A549 (cell line): ENCODE results near the gene ATP6V1A.

Experiments
- CHD2 ChIP-seq: fragments of 150-350 bp; IDR thresholded peaks from 2 replicates; pipeline ENCODE4 v1.6.1; 2014; ENCODE audit warnings: low read length; ENCODE audit not compliant: partially characterized antibody
- CTCF ChIP-seq: fragments of >200 bp; sonication (Bioruptor Twin); formaldehyde crosslinking; IDR thresholded peaks from 3 replicates; pipeline ENCODE4 v1.5.1; 2016
- EP300 ChIP-seq, 2 experiments: fragments of >200 bp; sonication (Bioruptor Twin); formaldehyde crosslinking; IDR thresholded peaks; 2 replicates in 1 of 2; 3 replicates in 1 of 2; pipeline ENCODE4 v1.6.1; 2016 to 2017
- GATA3 ChIP-seq: IDR thresholded peaks from 2 replicates; pipeline ENCODE4 v1.6.1; 2012; ENCODE audit warnings: borderline replicate concordance
- NFE2L2 ChIP-seq: fragments of 150-350 bp; conservative IDR thresholded peaks from 2 replicates; pipeline ENCODE4 v1.6.1; 2014; ENCODE audit warnings: low read length
- POLR2A ChIP-seq: IDR thresholded peaks from 2 replicates; pipeline ENCODE4 v1.6.1; 2012; ENCODE audit warnings: mild to moderate bottlenecking, low read length
- RCOR1 ChIP-seq: fragments of 150-350 bp; IDR thresholded peaks from 2 replicates; pipeline ENCODE4 v1.6.1; 2014; ENCODE audit warnings: antibody characterized with exemption, low read length, low read depth
- RFX5 ChIP-seq: fragments of 450-650 bp; IDR thresholded peaks from 2 replicates; pipeline ENCODE4 v1.7.1; 2014; ENCODE audit warnings: antibody characterized with exemption, mild to moderate bottlenecking, moderate library complexity
- ZNF302 ChIP-seq: fragments of 250-450 bp; sonication (Bioruptor Pico); IDR thresholded peaks from 2 replicates; pipeline ENCODE4 v1.9.0; 2021; ENCODE audit warnings: inconsistent platforms, mild to moderate bottlenecking, moderate library complexity
- ZSCAN20 ChIP-seq: fragments of 250-450 bp; sonication (Bioruptor Pico); IDR thresholded peaks from 2 replicates; pipeline ENCODE4 v1.8.0; 2022; ENCODE audit warnings: mild to moderate bottlenecking, moderate library complexity
- TF ChIP-seq, protein P1 (sequence below): fragments of 200-600 bp; sonication (generic); IDR thresholded peaks from 2 replicates; pipeline ENCODE4 v1.6.1; 2016; ENCODE audit warnings: antibody characterized with exemption, mild to moderate bottlenecking, moderate library complexity

GRCh38 chr3:113717818-113718217 lies 29.0 kb upstream of the ATP6V1A start:
- TF ChIP-seq, protein P1, sequence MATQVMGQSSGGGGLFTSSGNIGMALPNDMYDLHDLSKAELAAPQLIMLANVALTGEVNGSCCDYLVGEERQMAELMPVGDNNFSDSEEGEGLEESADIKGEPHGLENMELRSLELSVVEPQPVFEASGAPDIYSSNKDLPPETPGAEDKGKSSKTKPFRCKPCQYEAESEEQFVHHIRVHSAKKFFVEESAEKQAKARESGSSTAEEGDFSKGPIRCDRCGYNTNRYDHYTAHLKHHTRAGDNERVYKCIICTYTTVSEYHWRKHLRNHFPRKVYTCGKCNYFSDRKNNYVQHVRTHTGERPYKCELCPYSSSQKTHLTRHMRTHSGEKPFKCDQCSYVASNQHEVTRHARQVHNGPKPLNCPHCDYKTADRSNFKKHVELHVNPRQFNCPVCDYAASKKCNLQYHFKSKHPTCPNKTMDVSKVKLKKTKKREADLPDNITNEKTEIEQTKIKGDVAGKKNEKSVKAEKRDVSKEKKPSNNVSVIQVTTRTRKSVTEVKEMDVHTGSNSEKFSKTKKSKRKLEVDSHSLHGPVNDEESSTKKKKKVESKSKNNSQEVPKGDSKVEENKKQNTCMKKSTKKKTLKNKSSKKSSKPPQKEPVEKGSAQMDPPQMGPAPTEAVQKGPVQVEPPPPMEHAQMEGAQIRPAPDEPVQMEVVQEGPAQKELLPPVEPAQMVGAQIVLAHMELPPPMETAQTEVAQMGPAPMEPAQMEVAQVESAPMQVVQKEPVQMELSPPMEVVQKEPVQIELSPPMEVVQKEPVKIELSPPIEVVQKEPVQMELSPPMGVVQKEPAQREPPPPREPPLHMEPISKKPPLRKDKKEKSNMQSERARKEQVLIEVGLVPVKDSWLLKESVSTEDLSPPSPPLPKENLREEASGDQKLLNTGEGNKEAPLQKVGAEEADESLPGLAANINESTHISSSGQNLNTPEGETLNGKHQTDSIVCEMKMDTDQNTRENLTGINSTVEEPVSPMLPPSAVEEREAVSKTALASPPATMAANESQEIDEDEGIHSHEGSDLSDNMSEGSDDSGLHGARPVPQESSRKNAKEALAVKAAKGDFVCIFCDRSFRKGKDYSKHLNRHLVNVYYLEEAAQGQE: no peak
- TF ChIP-seq CTCF (no peak), GATA3 (no peak), CHD2 (no peak), RFX5 (no peak), POLR2A (no peak), ZNF302 (no peak), NFE2L2 (no peak), ZSCAN20 (no peak), EP300 (IDR thresholded peaks at IDR 0.05) (no peak), RCOR1 (no peak)
